Activated B cell treated with CpG ODN at 0.5 μM for 24 hours (primary cell): Measurements from ENCODE around the gene KRT31. TPM values are rescaled to one million over a fixed set of nuclear protein-coding genes. Genes with fewer than 3 reads are reported as not detected.

Experiments
- ATAC-seq: fragments of 200-7000 bp; cut with Tn5 transposase; one replicate; pipeline ENCODE4 v1.10.0; 2021; ENCODE audit warnings: low read depth, mild to moderate bottlenecking, moderate library complexity
- CTCF ChIA-PET: fragments of 350-600 bp; sonication (Branson Sonifier 250); formaldehyde crosslinking; loops from one replicate; lab custom pipeline; 2021; ENCODE audit warnings: antibody characterized with exemption; lab: Charles Lee
- POLR2A ChIA-PET: fragments of 350-600 bp; sonication (Branson Sonifier 250); formaldehyde crosslinking; loops from one replicate; lab custom pipeline; 2021; ENCODE audit warnings: antibody characterized with exemption; lab: Charles Lee
- DNase-seq: peaks from one replicate; pipeline ENCODE4 v3.0.0; 2022
- H3K27ac Mint-ChIP-seq: one replicate; pipeline ENCODE4 v1.8.0; 2020; ENCODE audit warnings: mixed read lengths
- H3K27me3 Mint-ChIP-seq: one replicate; pipeline ENCODE4 v1.8.0; 2021; ENCODE audit warnings: mixed read lengths
- H3K36me3 Mint-ChIP-seq: one replicate; pipeline ENCODE4 v1.8.0; 2021; ENCODE audit warnings: low read depth, mixed read lengths
- H3K4me1 Mint-ChIP-seq: one replicate; pipeline ENCODE4 v1.8.0; 2021; ENCODE audit warnings: mixed read lengths
- H3K4me3 Mint-ChIP-seq: one replicate; pipeline ENCODE4 v1.8.0; 2020; ENCODE audit warnings: mild to moderate bottlenecking, mixed read lengths
- H3K9me3 Mint-ChIP-seq: one replicate; pipeline ENCODE4 v1.8.0; 2020; ENCODE audit warnings: mixed read lengths
- CTCF ChIP-seq: fragments of 200-600 bp; IDR thresholded peaks from one replicate; pipeline ENCODE4 v1.8.0; 2022; ENCODE audit warnings: antibody characterized with exemption, mild to moderate bottlenecking
- intact Hi-C: fragments of 100-400 bp; cut with micrococcal nuclease; formaldehyde crosslinking; loops from one replicate; pipeline ENCODE4 v1.15.1; 2024
- total RNA-seq: library from RNA; stranded (reverse); gene quantifications from 2 replicates; pipeline ENCODE4 v1.2.3, GENCODE V29; 2022

Gene KRT31
- total RNA-seq, 1 donor from 2014 or later: not detected

DNA sequence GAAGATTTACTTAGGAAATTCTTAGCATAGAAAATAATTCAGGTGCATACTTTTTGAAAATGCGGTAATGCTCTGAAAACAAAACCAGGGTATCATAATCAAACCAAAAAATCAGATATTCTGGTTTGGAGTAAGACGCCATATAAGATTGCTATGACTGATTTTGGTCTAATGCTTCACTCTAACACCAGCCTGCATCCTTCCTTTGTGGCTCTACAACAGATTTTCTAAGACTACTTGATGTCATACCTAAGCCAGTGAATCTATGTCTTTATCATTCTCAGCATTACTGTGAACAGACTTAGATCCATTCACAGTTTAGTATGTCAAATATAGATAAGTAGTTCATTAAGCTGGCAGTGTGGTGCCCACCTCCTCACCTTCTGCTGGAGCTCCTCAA lies 28.4 kb downstream of the KRT31 start:
- no peaks in the 10 kb centered on the region for H3K36me3 Mint-ChIP-seq
- H3K27me3 Mint-ChIP-seq: peaks cover 13% of the 10 kb centered on the region
- no peak for DNase-seq
- no peak overlapping the region for H3K4me3 Mint-ChIP-seq
- H3K9me3 Mint-ChIP-seq: no peaks in the 10 kb centered on the region
- no peaks in the 10 kb centered on the region for H3K4me1 Mint-ChIP-seq
- POLR2A ChIA-PET: no interaction called here
- TF ChIP-seq CTCF: no peak
- no peak for ATAC-seq
- intact Hi-C loops: no loop called here
- no peak overlapping the region for H3K27ac Mint-ChIP-seq
- CTCF ChIA-PET: no interaction called here

GRCh38 chr17:41367426-41368075 lies 29.9 kb downstream of the KRT31 start:
- ChIA-PET CTCF (no interaction called here), POLR2A (no interaction called here)
- Mint-ChIP-seq H3K27me3 (peaks cover 4% of the 10 kb centered on the region), H3K9me3 (no peaks in the 10 kb centered on the region), H3K27ac (no peak overlapping the region), H3K4me3 (no peak overlapping the region), H3K36me3 (no peaks in the 10 kb centered on the region), H3K4me1 (no peaks in the 10 kb centered on the region)
- no peak for DNase-seq
- intact Hi-C loops: no loop called here
- TF ChIP-seq CTCF: no peak
- no peak for ATAC-seq

- no peak for TF ChIP-seq CTCF
- intact Hi-C loops: no loop called here
- no peak overlapping the region for H3K4me3 Mint-ChIP-seq
- no peak overlapping the region for H3K27ac Mint-ChIP-seq
- CTCF ChIA-PET: no interaction called here
- POLR2A ChIA-PET: no interaction called here
- H3K4me1 Mint-ChIP-seq: no peaks in the 10 kb centered on the region
- no peaks in the 10 kb centered on the region for H3K36me3 Mint-ChIP-seq
- H3K27me3 Mint-ChIP-seq: peaks cover 8% of the 10 kb centered on the region
- DNase-seq (no peak), ATAC-seq (no peak)
- no peaks in the 10 kb centered on the region for H3K9me3 Mint-ChIP-seq
These were observed 31.3 kb downstream of the KRT31 start for GRCh38 chr17:41366070-41366469.

- Mint-ChIP-seq H3K4me1 (no peaks in the 10 kb centered on the region), H3K27me3 (peaks cover 7% of the 10 kb centered on the region), H3K36me3 (no peaks in the 10 kb centered on the region), H3K9me3 (no peaks in the 10 kb centered on the region), H3K4me3 (no peak overlapping the region), H3K27ac (no peak overlapping the region)
- intact Hi-C loops: no loop called here
- ChIA-PET CTCF (no interaction called here), POLR2A (no interaction called here)
- no peak for DNase-seq
- TF ChIP-seq CTCF: no peak
- ATAC-seq: no peak
These were observed 33.5 kb downstream of the KRT31 start for GRCh38 chr17:41363881-41364280.

DNA sequence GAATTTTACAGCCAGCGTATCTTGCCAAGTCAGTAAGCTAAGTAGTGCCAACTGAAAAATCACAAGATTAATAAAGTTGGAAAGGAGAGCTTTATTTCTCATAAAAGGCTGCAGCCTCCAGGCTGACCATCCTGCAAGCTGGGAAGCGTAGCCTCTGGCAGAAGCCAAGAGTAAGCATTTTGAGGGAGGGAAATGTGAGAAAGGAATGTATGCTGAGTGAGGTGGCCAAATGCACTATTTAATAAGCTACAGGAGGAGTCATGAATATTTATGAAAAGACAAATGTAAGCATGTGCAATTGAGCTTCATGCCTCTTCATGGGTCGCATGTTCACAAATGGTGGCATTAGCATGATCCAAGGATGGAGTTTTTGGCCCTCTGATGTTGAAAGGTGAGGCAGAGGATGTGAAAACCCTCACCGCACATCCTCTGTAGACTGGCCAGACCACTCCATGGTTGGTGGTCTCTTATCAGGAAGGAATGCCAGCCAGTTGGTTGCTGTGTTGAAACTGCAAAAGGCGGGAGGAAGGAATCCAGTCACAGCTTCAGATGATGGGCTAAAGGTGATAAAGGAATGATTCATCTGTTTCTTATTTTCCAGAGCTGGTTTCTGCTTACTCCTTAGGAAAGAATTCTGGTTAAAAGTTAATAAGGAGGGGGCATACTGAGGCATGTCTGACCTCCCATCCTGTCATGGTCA lies 37.0 kb downstream of the KRT31 start:
- no peaks in the 10 kb centered on the region for H3K4me1 Mint-ChIP-seq
- no peak for TF ChIP-seq CTCF
- no peak for ATAC-seq
- H3K9me3 Mint-ChIP-seq: peaks cover 2% of the 10 kb centered on the region
- peaks cover 14% of the 10 kb centered on the region for H3K27me3 Mint-ChIP-seq
- DNase-seq: no peak
- intact Hi-C loops: no loop called here
- no peaks in the 10 kb centered on the region for H3K36me3 Mint-ChIP-seq
- no peak overlapping the region for H3K27ac Mint-ChIP-seq
- ChIA-PET CTCF (no interaction called here), POLR2A (no interaction called here)
- no peak overlapping the region for H3K4me3 Mint-ChIP-seq
